ENCODE measurements around the gene SKAP1.

SKAP1 gene

GRCh38 chr17:48148029-48148770, 281.8 kb downstream of the SKAP1 start:
- no peak for DNase-seq (ENCODE audit: low read depth in 2 of 2)

- no peak for DNase-seq (ENCODE audit: low read depth in 2 of 2)
Observed at GRCh38 chr17:48144976-48145798, 284.8 kb downstream of the SKAP1 start.

- DNase-seq (ENCODE audit: low read depth in 2 of 2) = no peak
Observed at GRCh38 chr17:48144231-48144630, 285.8 kb downstream of the SKAP1 start.

GRCh38 chr17:48143629-48144028, 286.4 kb downstream of the SKAP1 start:
- DNase-seq (ENCODE audit: low read depth in 2 of 2) = no peak

- no peak for DNase-seq (ENCODE audit: low read depth in 2 of 2)
Observed at GRCh38 chr17:48139944-48140343, 290.1 kb downstream of the SKAP1 start.

- DNase-seq (ENCODE audit: low read depth in 2 of 2) = no peak
Observed at GRCh38 chr17:48137656-48138055, 292.4 kb downstream of the SKAP1 start.

- DNase-seq (ENCODE audit: low read depth in 2 of 2) = no peak
Observed at GRCh38 chr17:48134912-48135480, 295.0 kb downstream of the SKAP1 start.

- no peak for DNase-seq (ENCODE audit: low read depth in 2 of 2)
Observed at GRCh38 chr17:48132385-48132784, 297.6 kb downstream of the SKAP1 start.

- no peak for DNase-seq (ENCODE audit: low read depth in 2 of 2)
Observed at GRCh38 chr17:48131216-48131824, 298.7 kb downstream of the SKAP1 start.

GRCh38 chr17:48129981-48130380, 300.0 kb downstream of the SKAP1 start:
- no peak for DNase-seq (ENCODE audit: low read depth in 2 of 2)

GRCh38 chr17:48128400-48128799, 301.6 kb downstream of the SKAP1 start:
- DNase-seq (ENCODE audit: low read depth in 2 of 2) = no peak

- no peak for DNase-seq (ENCODE audit: low read depth in 2 of 2)
Observed at GRCh38 chr17:48127371-48128051, 302.5 kb downstream of the SKAP1 start.

- no peak for DNase-seq (ENCODE audit: low read depth in 2 of 2)
Observed at GRCh38 chr17:48126532-48126850, 303.5 kb downstream of the SKAP1 start.

- no peak for DNase-seq (ENCODE audit: low read depth in 2 of 2)
Observed at GRCh38 chr17:48125829-48126531, 304.0 kb downstream of the SKAP1 start.

GRCh38 chr17:48123776-48124388, 306.1 kb downstream of the SKAP1 start:
- DNase-seq (ENCODE audit: low read depth in 2 of 2) = no peak

- DNase-seq (ENCODE audit: low read depth in 2 of 2) = no peak
Observed at GRCh38 chr17:48123111-48123510, 306.9 kb downstream of the SKAP1 start.

GRCh38 chr17:48122665-48123045, 307.4 kb downstream of the SKAP1 start:
- DNase-seq (ENCODE audit: low read depth in 2 of 2) = no peak

GRCh38 chr17:48121923-48122664, 307.9 kb downstream of the SKAP1 start:
- no peak for DNase-seq (ENCODE audit: low read depth in 2 of 2)

GRCh38 chr17:48113201-48113676, 316.8 kb downstream of the SKAP1 start:
- no peak for DNase-seq (ENCODE audit: low read depth in 2 of 2)

- DNase-seq (ENCODE audit: low read depth in 2 of 2) = no peak
Observed at GRCh38 chr17:48111937-48112241, 318.1 kb downstream of the SKAP1 start.

All from stimulated activated CD4-positive, alpha-beta T cell treated with anti-CD3 and anti-CD28 coated beads, Interleukin-1b, Interleukin-23, amount 100 ng/mL, for 1 hour (primary cell).